Neural progenitor cell (in vitro differentiated cells): Measurements from ENCODE around the gene VPS13D.

Source experiments
- EZH2 ChIP-seq: fragments of 200-600 bp; sonication (generic); IDR thresholded peaks from 2 replicates; pipeline ENCODE4 v1.6.1; 2017; ENCODE audit warnings: antibody characterized with exemption, mild to moderate bottlenecking, moderate library complexity
- EZH2phosphoT487 ChIP-seq: fragments of 200-600 bp; sonication (generic); IDR thresholded peaks from 2 replicates; pipeline ENCODE4 v1.6.1; 2017; ENCODE audit warnings: antibody characterized with exemption
- TF ChIP-seq, protein P1 (sequence below): fragments of 200-600 bp; sonication (generic); IDR thresholded peaks from 2 replicates; pipeline ENCODE4 v1.5.1; 2017; ENCODE audit warnings: antibody characterized with exemption, mild to moderate bottlenecking

DNA sequence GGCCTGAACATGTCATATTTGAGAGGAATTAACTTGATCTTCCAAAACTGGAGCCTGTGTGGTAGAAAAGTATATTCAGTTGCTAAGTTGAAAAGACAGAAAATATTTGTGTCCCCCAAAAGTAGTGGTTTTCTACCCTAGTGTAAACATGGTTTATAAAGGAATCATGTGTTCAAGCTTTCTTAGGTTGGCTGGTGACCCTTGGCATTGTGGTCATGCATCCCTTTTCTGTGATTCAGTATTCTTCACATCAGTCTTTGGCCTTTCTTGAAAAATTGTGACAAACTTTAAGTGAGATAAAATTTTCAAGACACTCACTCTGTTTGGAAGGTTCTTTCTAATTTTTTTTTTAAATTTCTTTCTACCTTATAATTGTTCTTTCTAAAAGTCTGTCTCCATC, 195.0 kb downstream of the VPS13D start:
- TF ChIP-seq, protein P1, sequence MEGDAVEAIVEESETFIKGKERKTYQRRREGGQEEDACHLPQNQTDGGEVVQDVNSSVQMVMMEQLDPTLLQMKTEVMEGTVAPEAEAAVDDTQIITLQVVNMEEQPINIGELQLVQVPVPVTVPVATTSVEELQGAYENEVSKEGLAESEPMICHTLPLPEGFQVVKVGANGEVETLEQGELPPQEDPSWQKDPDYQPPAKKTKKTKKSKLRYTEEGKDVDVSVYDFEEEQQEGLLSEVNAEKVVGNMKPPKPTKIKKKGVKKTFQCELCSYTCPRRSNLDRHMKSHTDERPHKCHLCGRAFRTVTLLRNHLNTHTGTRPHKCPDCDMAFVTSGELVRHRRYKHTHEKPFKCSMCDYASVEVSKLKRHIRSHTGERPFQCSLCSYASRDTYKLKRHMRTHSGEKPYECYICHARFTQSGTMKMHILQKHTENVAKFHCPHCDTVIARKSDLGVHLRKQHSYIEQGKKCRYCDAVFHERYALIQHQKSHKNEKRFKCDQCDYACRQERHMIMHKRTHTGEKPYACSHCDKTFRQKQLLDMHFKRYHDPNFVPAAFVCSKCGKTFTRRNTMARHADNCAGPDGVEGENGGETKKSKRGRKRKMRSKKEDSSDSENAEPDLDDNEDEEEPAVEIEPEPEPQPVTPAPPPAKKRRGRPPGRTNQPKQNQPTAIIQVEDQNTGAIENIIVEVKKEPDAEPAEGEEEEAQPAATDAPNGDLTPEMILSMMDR: no peak
- no peak for TF ChIP-seq EZH2phosphoT487
- TF ChIP-seq EZH2: no peak
